C1 segment of cervical spinal cord (tissue), 14 donors: ENCODE results near the gene KIRREL3.
A peak's percentile ranks its signal among the peaks of the same experiment; 100 is the strongest.

ENCODE experiments used
- DNase-seq, 14 donors: peaks; one replicate each; lab custom pipeline; 2025; lab: John Stamatoyannopoulos, UW

Gene KIRREL3

GRCh38 chr11:126834149-126834548 is 166.4 kb downstream of the KIRREL3 start:
- no peak for DNase-seq

- no peak for DNase-seq
Measured at GRCh38 chr11:126833065-126833464, 167.5 kb downstream of the KIRREL3 start.

GRCh38 chr11:126832387-126832786 is 168.2 kb downstream of the KIRREL3 start:
- no peak for DNase-seq

GRCh38 chr11:126830216-126830806 is 170.3 kb downstream of the KIRREL3 start:
- DNase-seq, result no peak

GRCh38 chr11:126829716-126830115 is 170.9 kb downstream of the KIRREL3 start:
- no peak for DNase-seq

- DNase-seq, result no peak
Measured at GRCh38 chr11:126824035-126824607, 176.4 kb downstream of the KIRREL3 start.

- no peak for DNase-seq
Measured at GRCh38 chr11:126823274-126823673, 177.3 kb downstream of the KIRREL3 start.

GRCh38 chr11:126821827-126822226 is 178.7 kb downstream of the KIRREL3 start:
- no peak for DNase-seq

- DNase-seq, result no peak
Measured at GRCh38 chr11:126819194-126819593, 181.4 kb downstream of the KIRREL3 start.

GRCh38 chr11:126817523-126818450 is 182.8 kb downstream of the KIRREL3 start:
- DNase-seq, result no peak

- DNase-seq, result no peak
Measured at GRCh38 chr11:126817096-126817495, 183.5 kb downstream of the KIRREL3 start.

- DNase-seq, result no peak
Measured at GRCh38 chr11:126816645-126817044, 183.9 kb downstream of the KIRREL3 start.

- no peak for DNase-seq
Measured at GRCh38 chr11:126815111-126815510, 185.5 kb downstream of the KIRREL3 start.

- DNase-seq, result no peak
Measured at GRCh38 chr11:126810776-126811175, 189.8 kb downstream of the KIRREL3 start.

- DNase-seq, result no peak
Measured at GRCh38 chr11:126809514-126810289, 190.9 kb downstream of the KIRREL3 start.

- peak in 4 of 14 donors; percentile 10 to 25 (median 22) for DNase-seq
Measured at GRCh38 chr11:126808836-126809235, 191.7 kb downstream of the KIRREL3 start.

- no peak for DNase-seq
Measured at GRCh38 chr11:126808296-126808695, 192.3 kb downstream of the KIRREL3 start.

- no peak for DNase-seq
Measured at GRCh38 chr11:126805870-126806269, 194.7 kb downstream of the KIRREL3 start.

GRCh38 chr11:126804363-126804762 is 196.2 kb downstream of the KIRREL3 start:
- no peak for DNase-seq

- no peak for DNase-seq
Measured at GRCh38 chr11:126800009-126800408, 200.6 kb downstream of the KIRREL3 start.

- peak in 1 of 14 donors; percentile 59 for DNase-seq
Measured at GRCh38 chr11:126797457-126798169, 203.0 kb downstream of the KIRREL3 start.
